ENCODE measurements around the gene EVA1A. TPM values are rescaled to one million over a fixed set of nuclear protein-coding genes. Genes with fewer than 3 reads are reported as not detected.

EVA1A gene
- total RNA-seq, 2 experiments from 2014 or later, result not detected

- Histone ChIP-seq H3K4me3 (ENCODE audit: low read depth, low read length, poor library complexity, severe bottlenecking) (no peak overlapping the region), H2AFZ (ENCODE audit: low read length) (no peak overlapping the region), H3K79me2 (ENCODE audit: insufficient read depth, low read depth, low read length) (no peaks in the 10 kb centered on the region), H4K20me1 (ENCODE audit: insufficient read depth, low read length) (no peaks in the 10 kb centered on the region), H3K27ac (ENCODE audit: low read depth, low read length, poor library complexity, severe bottlenecking) (no peak overlapping the region), H3K4me1 (ENCODE audit: insufficient read depth, low read length, poor library complexity, severe bottlenecking) (no peaks in the 10 kb centered on the region), H3K9me2 (ENCODE audit: insufficient read depth, low read length) (no peaks in the 10 kb centered on the region), H3K9me3 (ENCODE audit: low read length) (no peaks in the 10 kb centered on the region), H3K4me2 (ENCODE audit: low read length) (no peak overlapping the region), H3K36me3 (ENCODE audit: insufficient read depth, low read length) (no peaks in the 10 kb centered on the region)
- CTCF ChIA-PET (ENCODE audit: unreplicated experiment), result no interaction called here
- DNase-seq (ENCODE audit: low spot score), result no peak
- intact Hi-C loops (cut with micrococcal nuclease; ENCODE audit: unreplicated experiment), result no loop called here
- no TSS peak for BruUV-seq (replicated peaks)
- POLR2A ChIA-PET, result no interaction called here
- no peak for TF ChIP-seq EZH2phosphoT487 (IDR thresholded peaks at IDR 0.05; ENCODE audit: borderline replicate concordance, low read depth, low read length)
- no peak for TF ChIP-seq CTCF (conservative IDR thresholded peaks at IDR 0.05; ENCODE audit: low read length)
Measured at GRCh38 chr2:75494137-75494769, 66.5 kb downstream of the EVA1A start.

- no peaks in the 10 kb centered on the region for H3K36me3 ChIP-seq (ENCODE audit: insufficient read depth, low read length)
- POLR2A ChIA-PET, result no interaction called here
- no peak overlapping the region for H2AFZ ChIP-seq (ENCODE audit: low read length)
- intact Hi-C loops (cut with micrococcal nuclease; ENCODE audit: unreplicated experiment), result no loop called here
- DNase-seq (ENCODE audit: low spot score), result no peak
- no peaks in the 10 kb centered on the region for H3K79me2 ChIP-seq (ENCODE audit: insufficient read depth, low read depth, low read length)
- H3K27ac ChIP-seq (ENCODE audit: low read depth, low read length, poor library complexity, severe bottlenecking), result no peak overlapping the region
- CTCF ChIA-PET (ENCODE audit: unreplicated experiment), result no interaction called here
- BruUV-seq (replicated peaks), result no TSS peak
- TF ChIP-seq CTCF (conservative IDR thresholded peaks at IDR 0.05; ENCODE audit: low read length), result no peak
- TF ChIP-seq EZH2phosphoT487 (IDR thresholded peaks at IDR 0.05; ENCODE audit: borderline replicate concordance, low read depth, low read length), result no peak
- H3K4me1 ChIP-seq (ENCODE audit: insufficient read depth, low read length, poor library complexity, severe bottlenecking), result no peaks in the 10 kb centered on the region
- no peak overlapping the region for H3K4me3 ChIP-seq (ENCODE audit: low read depth, low read length, poor library complexity, severe bottlenecking)
- no peaks in the 10 kb centered on the region for H3K9me3 ChIP-seq (ENCODE audit: low read length)
- no peak overlapping the region for H3K4me2 ChIP-seq (ENCODE audit: low read length)
- H4K20me1 ChIP-seq (ENCODE audit: insufficient read depth, low read length), result no peaks in the 10 kb centered on the region
- H3K9me2 ChIP-seq (ENCODE audit: insufficient read depth, low read length), result no peaks in the 10 kb centered on the region
Measured at GRCh38 chr2:75493230-75493629, 67.5 kb downstream of the EVA1A start.

GRCh38 chr2:75491129-75491753 lies 69.5 kb downstream of the EVA1A start:
- H2AFZ ChIP-seq (ENCODE audit: low read length), result no peak overlapping the region
- no peaks in the 10 kb centered on the region for H3K9me3 ChIP-seq (ENCODE audit: low read length)
- no peaks in the 10 kb centered on the region for H3K79me2 ChIP-seq (ENCODE audit: insufficient read depth, low read depth, low read length)
- no peak for DNase-seq (ENCODE audit: low spot score)
- no peak overlapping the region for H3K4me3 ChIP-seq (ENCODE audit: low read depth, low read length, poor library complexity, severe bottlenecking)
- no peak overlapping the region for H3K4me2 ChIP-seq (ENCODE audit: low read length)
- H3K27ac ChIP-seq (ENCODE audit: low read depth, low read length, poor library complexity, severe bottlenecking), result no peak overlapping the region
- BruUV-seq (replicated peaks), result no TSS peak
- intact Hi-C loops (cut with micrococcal nuclease; ENCODE audit: unreplicated experiment), result no loop called here
- POLR2A ChIA-PET, result interaction anchor here (0.6 to 1.1 kb wide), 2 partner anchors 12 to 352 kb away, joined by 3 read pairs; no protein-coding TSS in a partner anchor
- TF ChIP-seq EZH2phosphoT487 (IDR thresholded peaks at IDR 0.05; ENCODE audit: borderline replicate concordance, low read depth, low read length) (no peak), CTCF (conservative IDR thresholded peaks at IDR 0.05; ENCODE audit: low read length) (no peak)
- no peaks in the 10 kb centered on the region for H3K36me3 ChIP-seq (ENCODE audit: insufficient read depth, low read length)
- no peaks in the 10 kb centered on the region for H3K4me1 ChIP-seq (ENCODE audit: insufficient read depth, low read length, poor library complexity, severe bottlenecking)
- H3K9me2 ChIP-seq (ENCODE audit: insufficient read depth, low read length), result no peaks in the 10 kb centered on the region
- CTCF ChIA-PET (ENCODE audit: unreplicated experiment), result no interaction called here
- H4K20me1 ChIP-seq (ENCODE audit: insufficient read depth, low read length), result no peaks in the 10 kb centered on the region
